ENCODE measurements around the gene NUP210. TPM values are rescaled to one million over a fixed set of nuclear protein-coding genes. Genes with fewer than 3 reads are reported as not detected.

The NUP210 gene
- total and polyA plus RNA-seq, 2 donors (not counting 3 experiments of a cell fraction or from before 2014, with no cell fraction given) = 0.14 to 0.84 TPM

- Histone ChIP-seq H3K79me2 (ENCODE audit: control insufficient read depth, insufficient read depth, low read length) (no peaks in the 10 kb centered on the region), H3K4me2 (ENCODE audit: insufficient read depth, low read length) (no peak overlapping the region), H3K4me3 (replicated peaks in 1 of 3; ENCODE audit: insufficient read depth in 1 of 3, low read depth in 1 of 3, low read length in 3 of 3) (no peak overlapping the region), H3K27ac (ENCODE audit: insufficient read depth, low read depth, low read length) (no peak overlapping the region), H3K9ac (replicated peaks; ENCODE audit: extremely low read depth, insufficient read depth, low read length) (no peak overlapping the region), H3K4me1 (ENCODE audit: control insufficient read depth, extremely low read depth, insufficient read depth, low read length) (no peaks in the 10 kb centered on the region), H3K9me3 (replicated peaks; ENCODE audit: control insufficient read depth, insufficient read depth, low read length) (no peaks in the 10 kb centered on the region), H4K20me1 (replicated peaks; ENCODE audit: control insufficient read depth, extremely low read depth, insufficient read depth, low read length) (no peaks in the 10 kb centered on the region), H3K9me1 (replicated peaks; ENCODE audit: control insufficient read depth, extremely low read depth, insufficient read depth, low read length) (no peaks in the 10 kb centered on the region), H2AFZ (ENCODE audit: low read depth, low read length) (no peak overlapping the region), H3K27me3 (ENCODE audit: control insufficient read depth in 2 of 2, insufficient read depth in 2 of 2, low read length in 2 of 2) (no peaks in the 10 kb centered on the region), H3K36me3 (ENCODE audit: control insufficient read depth in 2 of 2, extremely low read depth in 1 of 2, insufficient read depth in 2 of 2, low read length in 2 of 2) (no peaks in the 10 kb centered on the region)
- no peak for FAIRE-seq
- TF ChIP-seq CTCF (IDR thresholded peaks at IDR 0.05; ENCODE audit: extremely low read depth in 1 of 2, insufficient read depth in 1 of 2, low read depth in 1 of 2, low read length in 2 of 2) = no peak
- no peak for TF ChIP-seq POLR2AphosphoS5 (IDR thresholded peaks at IDR 0.05; ENCODE audit: insufficient read depth, low read depth, low read length)
- no peak for TF ChIP-seq POLR2A (IDR thresholded peaks at IDR 0.05; ENCODE audit: low read depth, low read length)
- TF ChIP-seq FOS (IDR thresholded peaks at IDR 0.05; ENCODE audit: borderline replicate concordance, insufficient read depth, low read length) = no peak
- TF ChIP-seq EZH2 (IDR thresholded peaks at IDR 0.05; ENCODE audit: borderline replicate concordance, low read depth, low read length, severe bottlenecking) = no peak
- no peak for TF ChIP-seq MYC (IDR thresholded peaks at IDR 0.05; ENCODE audit: low read depth, low read length)
- TF ChIP-seq JUN (IDR thresholded peaks at IDR 0.05; ENCODE audit: borderline replicate concordance, insufficient read depth, insufficient read length, low read depth) = no peak
- no peak for TF ChIP-seq MAX (IDR thresholded peaks at IDR 0.05; ENCODE audit: insufficient read depth, insufficient read length)
- no peak for TF ChIP-seq GATA2 (IDR thresholded peaks at IDR 0.05; ENCODE audit: insufficient read depth, insufficient read length, low read depth, low read length)
- intact Hi-C loops (cut with micrococcal nuclease) (no loop called here), dilution Hi-C loops (cut with MboI; ENCODE audit: extremely low pct_ligation_motif_present, low sequenced_read_pairs) (no loop called here)
- ChIA-PET POLR2A (no interaction called here), CTCF (no interaction called here)
- no peak for DNase-seq (ENCODE audit: low read depth, low spot score)
- no TSS peak for BruUV-seq (replicated peaks)
Measured at GRCh38 chr3:13372126-13372525, 48.0 kb downstream of the NUP210 start.

Measured in endothelial cell of umbilical vein (primary cell).